Breast epithelium (tissue), 4 donors: ENCODE measurements around the gene MUC6. TPM values are rescaled to one million over a fixed set of nuclear protein-coding genes. Genes with fewer than 3 reads are reported as not detected.

ENCODE experiments used
- DNase-seq, 2 donors: peaks; one replicate each; pipeline ENCODE4 v3.0.0-alpha.2; 2019; ENCODE audit warnings: low spot score in 2 of 2
- H3K27ac ChIP-seq, 2 donors: fragments of 200-600 bp; sonication (generic) in 1 of 2; one replicate each; pipeline ENCODE4 v1.5.1; 2016 to 2019; ENCODE audit warnings: mild to moderate bottlenecking in 1 of 2
- H3K27me3 ChIP-seq, 2 donors: fragments of 200-600 bp; sonication (generic) in 1 of 2; one replicate each; pipeline versions ENCODE4 v1.5.1 to v1.6.0; 2017 to 2019; ENCODE audit warnings: control low read depth in 1 of 2, mild to moderate bottlenecking in 1 of 2
- H3K36me3 ChIP-seq: fragments of 200-600 bp; one replicate; pipeline ENCODE4 v1.5.1; 2019
- H3K4me1 ChIP-seq, 2 donors: fragments of 200-600 bp; sonication (generic); one replicate each; pipeline ENCODE4 v1.5.1; 2016 to 2019; ENCODE audit warnings: control low read depth in 1 of 2
- H3K4me3 ChIP-seq, 3 donors: fragments of 200-600 bp; sonication (generic); 1 replicate in 2 of 3; 2 replicates in 1 of 3; pipeline ENCODE4 v1.5.1; 2016 to 2019; ENCODE audit warnings: mild to moderate bottlenecking in 3 of 3, moderate library complexity in 2 of 3
- H3K9me3 ChIP-seq, 2 donors: fragments of 200-600 bp; sonication (generic) in 1 of 2; one replicate each; pipeline ENCODE4 v1.5.1; 2016 to 2019; ENCODE audit warnings: control low read depth in 1 of 2
- POLR2A ChIP-seq: fragments of 450-650 bp; IDR thresholded peaks from one replicate; pipeline ENCODE4 v1.6.1; 2016; ENCODE audit warnings: antibody characterized with exemption, mild to moderate bottlenecking, moderate library complexity
- POLR2AphosphoS5 ChIP-seq, 3 donors: sonication (generic); formaldehyde crosslinking; IDR thresholded peaks; one replicate each; pipeline ENCODE4 v1.6.1; 2017; ENCODE audit warnings: antibody characterized with exemption in 3 of 3
- intact Hi-C: fragments of 100-400 bp; cut with DNase I; formaldehyde crosslinking; loops from one replicate; pipeline ENCODE4 v1.15.1; 2023; ENCODE audit warnings: low total_unique reads
- total RNA-seq, 3 donors: library from RNA; depleted of rRNA; stranded (reverse); fragments of >200 nt; gene quantifications; one replicate each; pipeline ENCODE4 v1.1.0, GENCODE V29; 2016
- TF ChIP-seq, protein P1 (sequence below), 3 donors: fragments of 450-650 bp; IDR thresholded peaks; one replicate each; pipeline ENCODE4 v1.5.1; 2016 to 2017; ENCODE audit warnings: antibody characterized with exemption in 3 of 3, mild to moderate bottlenecking in 3 of 3, moderate library complexity in 3 of 3

The MUC6 gene
- total RNA-seq, 3 donors from 2014 or later, result 1.3 to 1.9 TPM; not detected in 1

DNA sequence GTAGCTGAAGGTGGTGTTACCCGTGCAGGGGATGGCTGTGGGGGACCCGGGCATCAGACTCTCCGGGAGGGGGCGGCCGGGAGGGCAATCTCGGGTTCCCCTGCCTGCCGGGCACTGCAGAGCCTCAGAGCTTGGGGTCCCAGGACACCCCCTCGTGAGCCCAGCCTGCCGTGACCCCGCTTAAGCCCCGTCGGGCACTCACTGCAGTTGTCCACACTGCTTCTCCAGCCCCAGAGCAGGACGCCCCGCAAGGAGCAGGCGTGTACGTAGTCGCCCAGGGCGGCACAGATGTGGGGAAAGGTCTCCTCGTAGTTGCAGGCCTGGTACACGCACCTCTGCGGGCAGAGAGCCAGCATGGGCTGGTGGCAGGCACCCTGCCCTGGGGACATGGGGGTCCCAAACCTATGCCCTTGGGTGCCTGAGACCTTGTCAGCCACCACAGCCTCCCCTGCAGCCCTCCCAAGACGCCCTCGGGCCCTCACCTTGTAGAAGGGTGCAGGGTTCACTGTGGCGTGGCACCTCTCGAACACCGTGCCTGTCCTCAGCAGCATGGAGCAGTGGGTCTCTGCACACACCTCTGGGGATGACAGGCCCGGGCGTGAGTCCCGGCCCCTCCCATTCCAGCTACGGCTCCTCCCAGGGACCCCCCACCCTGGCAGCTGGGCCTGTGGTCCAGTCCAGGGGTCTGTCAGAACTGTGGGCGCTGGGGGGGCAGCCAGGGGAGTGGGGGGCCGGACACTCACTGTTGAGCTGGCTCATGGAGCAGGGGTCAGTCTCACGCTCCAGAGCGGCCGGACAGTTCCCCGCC is 8.8 kb downstream of the MUC6 start:
- TF ChIP-seq POLR2A (no peak), POLR2AphosphoS5 (IDR thresholded peaks at IDR 0.05) (no peak)
- TF ChIP-seq, protein P1, sequence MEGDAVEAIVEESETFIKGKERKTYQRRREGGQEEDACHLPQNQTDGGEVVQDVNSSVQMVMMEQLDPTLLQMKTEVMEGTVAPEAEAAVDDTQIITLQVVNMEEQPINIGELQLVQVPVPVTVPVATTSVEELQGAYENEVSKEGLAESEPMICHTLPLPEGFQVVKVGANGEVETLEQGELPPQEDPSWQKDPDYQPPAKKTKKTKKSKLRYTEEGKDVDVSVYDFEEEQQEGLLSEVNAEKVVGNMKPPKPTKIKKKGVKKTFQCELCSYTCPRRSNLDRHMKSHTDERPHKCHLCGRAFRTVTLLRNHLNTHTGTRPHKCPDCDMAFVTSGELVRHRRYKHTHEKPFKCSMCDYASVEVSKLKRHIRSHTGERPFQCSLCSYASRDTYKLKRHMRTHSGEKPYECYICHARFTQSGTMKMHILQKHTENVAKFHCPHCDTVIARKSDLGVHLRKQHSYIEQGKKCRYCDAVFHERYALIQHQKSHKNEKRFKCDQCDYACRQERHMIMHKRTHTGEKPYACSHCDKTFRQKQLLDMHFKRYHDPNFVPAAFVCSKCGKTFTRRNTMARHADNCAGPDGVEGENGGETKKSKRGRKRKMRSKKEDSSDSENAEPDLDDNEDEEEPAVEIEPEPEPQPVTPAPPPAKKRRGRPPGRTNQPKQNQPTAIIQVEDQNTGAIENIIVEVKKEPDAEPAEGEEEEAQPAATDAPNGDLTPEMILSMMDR (IDR thresholded peaks at IDR 0.05), result no peak
- Histone ChIP-seq H3K4me1 (no peaks in the 10 kb centered on the region), H3K4me3 (no peak overlapping the region), H3K9me3 (no peaks in the 10 kb centered on the region), H3K27me3 (peaks cover 0 to 7% of the 10 kb centered on the region in 2 donors), H3K36me3 (no peaks in the 10 kb centered on the region), H3K27ac (no peak overlapping the region)
- no peak for DNase-seq
- intact Hi-C loops, result no loop called here

DNA sequence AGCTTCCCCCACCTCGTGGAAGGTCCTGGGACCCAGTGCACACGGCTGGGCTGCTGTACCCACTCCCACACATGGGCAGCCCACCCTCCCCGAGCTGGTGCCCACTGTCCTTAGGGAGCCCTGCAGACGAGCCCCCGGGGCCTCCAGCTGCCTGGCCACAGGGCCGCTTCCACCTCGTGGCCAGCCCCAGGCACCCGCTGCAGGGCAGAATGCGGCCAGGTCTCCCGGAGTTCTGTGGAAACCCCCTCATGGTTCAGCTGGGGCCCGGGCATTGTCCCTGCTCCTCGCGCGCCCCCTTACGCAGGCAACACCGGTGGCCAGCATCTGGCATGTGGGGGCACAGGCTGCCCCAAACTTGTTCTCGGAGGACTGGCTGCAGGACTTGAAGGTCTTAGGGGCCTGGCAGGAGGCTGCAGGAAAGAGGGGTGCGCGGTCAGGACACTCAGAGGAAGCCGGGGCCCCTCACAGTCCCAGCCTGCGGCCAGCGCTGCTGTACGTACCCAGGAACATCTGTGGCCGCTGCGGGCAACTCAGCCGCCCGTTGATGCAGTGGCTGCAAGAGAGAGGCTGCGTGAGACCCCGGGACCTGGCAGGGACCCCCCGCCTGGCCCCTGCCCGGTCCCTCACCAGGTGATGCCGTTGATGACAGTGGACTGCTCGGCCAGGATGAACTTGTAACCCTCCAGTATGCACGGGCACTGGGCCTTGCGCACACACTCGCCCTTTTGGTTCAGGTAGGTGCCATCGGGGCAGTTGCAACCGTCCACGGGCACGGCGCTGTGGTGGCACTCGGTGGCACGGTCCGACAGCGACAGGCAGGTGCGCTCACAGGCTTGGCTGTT is 9.7 kb downstream of the MUC6 start:
- intact Hi-C loops, result no loop called here
- TF ChIP-seq, protein P1 (IDR thresholded peaks at IDR 0.05), result no peak
- TF ChIP-seq POLR2AphosphoS5 (IDR thresholded peaks at IDR 0.05), result no peak
- no peak for TF ChIP-seq POLR2A
- H3K4me3 ChIP-seq, result no peak overlapping the region

GRCh38 chr11:1026163-1026450 is 10.4 kb downstream of the MUC6 start:
- no peak for TF ChIP-seq POLR2AphosphoS5 (IDR thresholded peaks at IDR 0.05)
- TF ChIP-seq, protein P1 (IDR thresholded peaks at IDR 0.05), result no peak
- TF ChIP-seq POLR2A, result no peak
- H3K27ac ChIP-seq, result no peak overlapping the region
- no peaks in the 10 kb centered on the region for H3K36me3 ChIP-seq
- H3K9me3 ChIP-seq, result no peaks in the 10 kb centered on the region
- no peak for DNase-seq
- peaks cover 0 to 7% of the 10 kb centered on the region in 2 donors for H3K27me3 ChIP-seq
- H3K4me3 ChIP-seq, result no peak overlapping the region
- H3K4me1 ChIP-seq, result no peaks in the 10 kb centered on the region
- intact Hi-C loops, result no loop called here

More for the DNA sequence above, 9.7 kb downstream of the MUC6 start:
- Histone ChIP-seq H3K27me3 (peaks cover 0 to 7% of the 10 kb centered on the region in 2 donors), H3K4me1 (no peaks in the 10 kb centered on the region), H3K9me3 (no peaks in the 10 kb centered on the region), H3K27ac (no peak overlapping the region), H3K36me3 (no peaks in the 10 kb centered on the region)
- DNase-seq, result no peak

DNA sequence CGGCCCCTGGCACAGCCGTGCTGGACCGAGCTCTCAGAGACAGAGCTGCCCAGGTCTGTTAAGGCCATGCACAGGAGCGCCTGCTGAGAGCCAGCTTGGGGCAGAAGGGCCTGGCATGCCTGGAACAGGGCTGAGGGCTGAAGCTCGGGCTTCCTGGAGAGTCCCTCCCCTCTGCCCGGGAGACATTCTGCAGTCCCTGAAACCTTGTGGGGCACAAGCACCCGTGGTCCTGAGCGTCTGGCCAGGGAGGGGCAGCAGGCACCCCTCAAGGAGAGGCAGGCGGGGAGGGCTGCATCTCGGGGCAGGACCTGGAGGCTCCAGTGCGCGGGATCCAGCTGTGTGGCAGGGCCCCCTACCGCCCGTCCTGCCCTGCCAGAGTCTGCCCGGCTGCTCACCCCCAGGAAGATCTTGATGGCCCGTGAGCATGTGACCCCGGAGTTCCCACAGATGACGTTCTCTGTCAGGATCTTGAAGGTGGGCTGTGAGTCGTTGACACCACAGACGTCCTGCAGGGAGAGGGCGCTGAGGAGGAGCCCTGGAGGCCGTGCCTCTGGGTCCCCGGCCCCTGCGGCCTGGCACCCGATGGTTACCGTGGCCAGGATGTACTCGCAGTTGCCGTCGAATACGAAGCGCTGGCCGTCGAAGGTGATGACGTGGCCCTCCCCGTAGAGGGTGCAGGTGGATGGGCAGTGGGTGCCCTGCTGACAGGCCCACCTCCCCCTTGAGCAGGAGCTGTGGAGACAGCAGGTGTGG is 10.9 kb downstream of the MUC6 start:
- H3K4me3 ChIP-seq, result no peak overlapping the region
- no peaks in the 10 kb centered on the region for H3K36me3 ChIP-seq
- TF ChIP-seq, protein P1 (IDR thresholded peaks at IDR 0.05), result no peak
- no peak for TF ChIP-seq POLR2AphosphoS5 (IDR thresholded peaks at IDR 0.05)
- no peak for TF ChIP-seq POLR2A
- H3K4me1 ChIP-seq, result no peaks in the 10 kb centered on the region
- no peaks in the 10 kb centered on the region for H3K9me3 ChIP-seq
- DNase-seq, result no peak
- peaks cover 0 to 7% of the 10 kb centered on the region in 2 donors for H3K27me3 ChIP-seq
- intact Hi-C loops, result no loop called here
- no peak overlapping the region for H3K27ac ChIP-seq
